Kidney (tissue), 14 donors: ENCODE measurements around the gene PDE6D. TPM values are rescaled to one million over a fixed set of nuclear protein-coding genes. Genes with fewer than 3 reads are reported as not detected.

Source experiments
- DNase-seq, 5 donors: peaks; one replicate each; pipeline ENCODE4 v3.0.0-alpha.2; 2013 to 2020
- FAIRE-seq: peaks from 2 replicates; lab custom pipeline; 2012; peaks lifted over from hg19 to GRCh38; lab: Jason Lieb, UNC
- H3K27ac ChIP-seq, 2 donors: one replicate each; pipeline ENCODE4 v1.7.0; 2013; ENCODE audit warnings: low read depth in 2 of 2, low read length in 2 of 2, inconsistent platforms in 1 of 2
- H3K27me3 ChIP-seq: one replicate; pipeline ENCODE4 v1.7.1; 2013; ENCODE audit warnings: low read length, inconsistent platforms; ENCODE audit not compliant: control insufficient read depth, insufficient read depth
- H3K36me3 ChIP-seq, 3 donors: one replicate each; pipeline versions ENCODE4 v1.7.0 to v1.7.1; 2013; ENCODE audit warnings: low read length in 3 of 3, control low read depth in 1 of 3, inconsistent platforms in 1 of 3; ENCODE audit not compliant: insufficient read depth in 3 of 3, control insufficient read depth in 2 of 3
- H3K4me1 ChIP-seq, 3 donors: one replicate each; pipeline versions ENCODE4 v1.7.0 to v1.7.1; 2013; ENCODE audit warnings: low read length in 3 of 3, inconsistent platforms in 1 of 3, low read depth in 1 of 3; ENCODE audit not compliant: control insufficient read depth in 2 of 3, insufficient read depth in 2 of 3
- H3K4me3 ChIP-seq, 3 donors: one replicate each; pipeline versions ENCODE4 v1.7.0 to v1.8.1; 2013; ENCODE audit warnings: low read length in 3 of 3, control low read depth in 1 of 3, inconsistent platforms in 1 of 3
- H3K9ac ChIP-seq, 3 donors: one replicate each; pipeline versions ENCODE4 v1.7.0 to v1.7.1; 2013; ENCODE audit warnings: low read length in 3 of 3, control low read depth in 1 of 3, inconsistent platforms in 1 of 3
- H3K9me3 ChIP-seq, 3 donors: one replicate each; pipeline versions ENCODE4 v1.7.0 to v1.7.1; 2013; ENCODE audit warnings: low read length in 3 of 3, control low read depth in 1 of 3, inconsistent platforms in 1 of 3; ENCODE audit not compliant: control insufficient read depth in 2 of 3, insufficient read depth in 1 of 3
- intact Hi-C: fragments of 100-400 bp; cut with DNase I; formaldehyde crosslinking; loops from one replicate; pipeline ENCODE4 v1.11.1; 2022
- polyA plus RNA-seq: library from polyadenylated mRNA; stranded (reverse); fragments of 350-450 nt; fragmentation: Illumina TruSeq; extraction: RNeasy Lipid Tissue Mini Kit (QIAGEN cat#74804); gene quantifications from one replicate; pipeline ENCODE4 v1.2.3, GENCODE V29; 2014; ENCODE audit warnings: low read depth, low replicate concordance; ENCODE audit not compliant: insufficient read depth
- total RNA-seq: library from RNA; stranded (reverse); fragmentation: NEBNext Ultra II Directional; extraction: Animal tissue kit (Norgen Biotek cat#: 25700); gene quantifications from one replicate; pipeline ENCODE4 v1.2.1, GENCODE V29; 2021
- TF ChIP-seq, protein P1 (sequence below): IDR thresholded peaks from 3 replicates; pipeline ENCODE4 v1.5.1; 2012; ENCODE audit warnings: mild to moderate bottlenecking, moderate library complexity, borderline replicate concordance; ENCODE audit not compliant: insufficient read depth; ENCODE audit errors: extremely low read depth
- donor health status: control.
- donor health status: control.
- donor health status: control.
- donor health status: control.
- donor health status: control.
- donor health status: DM: yes; HTN: yes; CAD: no.
- donor health status: Normal renal cell carcinoma (clear cell type).

PDE6D gene
- total and polyA plus RNA-seq, 2 donors from 2014 or later = 21.7 to 28.2 TPM

DNA sequence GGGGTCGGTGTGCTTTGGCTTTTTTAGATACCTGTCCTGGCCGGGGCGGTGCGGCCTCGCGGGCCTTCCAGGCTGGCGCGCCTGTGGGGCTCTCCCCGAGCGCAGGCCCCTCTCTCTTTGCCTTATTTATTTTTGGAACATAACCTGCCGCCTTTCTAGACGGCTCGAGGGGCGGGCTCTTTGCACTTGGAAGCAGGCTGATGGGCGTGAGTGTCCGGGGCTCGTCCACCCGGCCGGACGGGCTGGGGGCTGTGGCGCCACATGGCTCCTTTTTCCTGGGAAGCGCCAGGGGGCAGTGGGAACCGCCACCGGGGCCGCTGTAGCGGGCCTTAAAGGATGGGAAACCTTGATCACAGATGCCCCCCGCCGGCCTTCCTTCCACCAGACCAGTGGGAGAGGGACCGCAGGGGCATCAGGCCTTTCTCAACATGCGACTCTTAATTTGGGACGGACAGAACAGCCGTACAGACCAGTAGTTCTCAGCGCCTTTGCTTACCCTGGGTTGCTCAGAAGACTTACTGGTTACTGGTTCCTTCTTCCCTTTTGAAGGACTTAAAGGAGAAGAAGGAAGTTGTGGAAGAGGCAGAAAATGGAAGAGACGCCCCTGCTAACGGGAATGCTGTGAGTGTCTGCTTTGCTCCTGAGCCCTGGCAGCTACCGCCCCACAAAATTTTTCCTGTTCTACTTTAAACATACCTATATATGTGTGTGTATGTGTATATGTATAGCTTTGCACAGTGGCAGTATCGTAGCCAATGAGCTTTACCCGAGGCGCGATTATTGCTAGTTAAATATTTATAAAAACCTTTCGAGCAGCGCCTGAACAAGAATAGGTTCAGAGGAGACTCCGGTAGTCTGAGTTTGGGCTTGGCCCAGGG is 70.0 kb downstream of the PDE6D start:
- peak overlapping the region; percentile 58 to 86 (median 81) for H3K9ac ChIP-seq
- H3K4me1 ChIP-seq = peaks cover 3 to 26% (median 20%) of the 10 kb centered on the region in 3 donors
- H3K9me3 ChIP-seq = no peaks in the 10 kb centered on the region
- intact Hi-C loops = loop anchor here (5.0 kb wide), 1 partner anchor 99 kb away; no protein-coding TSS in a partner anchor
- peak overlapping the region; percentile 48 to 78 (median 70) for H3K4me3 ChIP-seq
- TF ChIP-seq, protein P1, sequence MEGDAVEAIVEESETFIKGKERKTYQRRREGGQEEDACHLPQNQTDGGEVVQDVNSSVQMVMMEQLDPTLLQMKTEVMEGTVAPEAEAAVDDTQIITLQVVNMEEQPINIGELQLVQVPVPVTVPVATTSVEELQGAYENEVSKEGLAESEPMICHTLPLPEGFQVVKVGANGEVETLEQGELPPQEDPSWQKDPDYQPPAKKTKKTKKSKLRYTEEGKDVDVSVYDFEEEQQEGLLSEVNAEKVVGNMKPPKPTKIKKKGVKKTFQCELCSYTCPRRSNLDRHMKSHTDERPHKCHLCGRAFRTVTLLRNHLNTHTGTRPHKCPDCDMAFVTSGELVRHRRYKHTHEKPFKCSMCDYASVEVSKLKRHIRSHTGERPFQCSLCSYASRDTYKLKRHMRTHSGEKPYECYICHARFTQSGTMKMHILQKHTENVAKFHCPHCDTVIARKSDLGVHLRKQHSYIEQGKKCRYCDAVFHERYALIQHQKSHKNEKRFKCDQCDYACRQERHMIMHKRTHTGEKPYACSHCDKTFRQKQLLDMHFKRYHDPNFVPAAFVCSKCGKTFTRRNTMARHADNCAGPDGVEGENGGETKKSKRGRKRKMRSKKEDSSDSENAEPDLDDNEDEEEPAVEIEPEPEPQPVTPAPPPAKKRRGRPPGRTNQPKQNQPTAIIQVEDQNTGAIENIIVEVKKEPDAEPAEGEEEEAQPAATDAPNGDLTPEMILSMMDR = no peak
- FAIRE-seq (no peak), DNase-seq (peak in 4 of 5 donors; percentile 25 to 82 (median 61))
- H3K36me3 ChIP-seq = peaks cover 8 to 13% (median 8%) of the 10 kb centered on the region in 3 donors
- peak overlapping the region; percentile 82 to 90 for H3K27ac ChIP-seq
- no peaks in the 10 kb centered on the region for H3K27me3 ChIP-seq

DNA sequence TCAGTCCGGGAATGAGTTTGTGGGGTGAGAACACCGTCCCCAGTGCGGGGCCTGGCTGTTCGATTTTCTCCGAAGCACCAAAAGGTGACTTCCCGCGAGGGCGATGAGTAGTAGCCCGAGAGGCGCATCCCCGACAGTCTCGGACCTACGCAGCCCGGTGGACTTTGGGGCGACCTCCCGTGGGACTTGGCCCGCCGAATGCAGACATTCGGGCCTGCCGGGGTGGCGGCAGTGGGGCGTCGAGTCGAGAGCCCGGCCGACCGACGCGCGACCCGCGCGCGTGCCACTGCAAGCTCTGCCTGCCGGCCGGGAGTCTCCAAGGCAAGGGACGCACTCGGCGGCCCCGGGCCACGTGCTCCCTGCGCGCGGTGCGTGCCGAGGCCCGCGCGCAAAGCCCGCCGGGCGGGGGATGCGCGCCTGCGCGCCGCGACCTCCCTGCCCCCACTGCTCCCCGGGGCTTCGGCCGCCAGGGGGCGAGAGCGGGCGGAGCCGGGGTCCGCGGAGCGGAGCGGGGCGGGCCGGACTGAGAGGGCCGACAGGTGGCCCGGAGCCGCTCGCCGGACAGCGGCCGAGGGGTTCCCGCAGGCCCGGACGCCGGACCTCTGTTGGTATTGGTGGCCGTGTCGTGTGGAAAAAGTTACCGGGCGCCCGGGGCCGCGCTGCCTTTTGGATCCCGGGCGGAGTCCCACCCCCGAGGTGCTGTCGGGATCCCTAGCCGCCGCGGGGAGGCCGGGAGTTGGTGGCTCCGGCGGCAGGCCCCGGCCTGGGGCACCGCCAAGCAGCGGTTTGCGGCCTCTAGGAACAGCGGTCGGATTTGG is 70.9 kb downstream of the PDE6D start:
- TF ChIP-seq, protein P1 = peak; percentile 82
- H3K27me3 ChIP-seq = no peaks in the 10 kb centered on the region
- FAIRE-seq (no peak), DNase-seq (peak; percentile 89 to 95 (median 93))
- intact Hi-C loops = loop anchor here (5.0 kb wide), 1 partner anchor 98 kb away; no protein-coding TSS in a partner anchor
- peaks cover 5 to 25% (median 23%) of the 10 kb centered on the region in 3 donors for H3K4me1 ChIP-seq
- H3K4me3 ChIP-seq = peak overlapping the region; percentile 70 to 83 (median 78)
- H3K36me3 ChIP-seq = peaks cover 8 to 13% (median 8%) of the 10 kb centered on the region in 3 donors
- H3K27ac ChIP-seq = peak overlapping the region; percentile 99 to 100
- H3K9ac ChIP-seq = peak overlapping the region; percentile 65 to 99 (median 94)
- H3K9me3 ChIP-seq = no peaks in the 10 kb centered on the region

DNA sequence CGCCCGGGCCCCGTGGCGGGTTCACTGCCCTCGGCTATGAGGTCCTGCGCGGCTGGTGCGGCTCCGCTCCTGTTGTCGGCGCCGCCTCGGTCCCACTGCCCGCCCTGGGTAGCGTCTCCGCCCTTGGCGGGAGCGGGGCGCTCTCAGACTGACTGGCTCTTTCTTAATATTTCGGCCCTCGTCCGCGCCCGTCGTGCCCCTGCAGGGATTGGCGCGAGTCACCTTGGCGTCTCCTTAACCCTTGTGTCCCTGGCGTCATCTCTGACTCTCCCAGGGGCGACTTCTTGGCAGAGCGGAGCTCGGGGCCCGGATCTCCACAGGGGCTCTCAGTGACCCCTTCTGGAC is 71.5 kb downstream of the PDE6D start:
- Histone ChIP-seq H3K36me3 (peaks cover 8 to 13% (median 8%) of the 10 kb centered on the region in 3 donors), H3K4me3 (peak overlapping the region; percentile 68 to 83 (median 70)), H3K27me3 (no peaks in the 10 kb centered on the region), H3K9me3 (no peaks in the 10 kb centered on the region), H3K27ac (peak overlapping the region; percentile 99 to 100), H3K4me1 (peaks cover 5 to 25% (median 22%) of the 10 kb centered on the region in 3 donors), H3K9ac (peak overlapping the region; percentile 65 to 99 (median 94))
- intact Hi-C loops = no loop called here
- DNase-seq (peak in 4 of 5 donors; percentile 33 to 92 (median 67)), FAIRE-seq (no peak)
- TF ChIP-seq, protein P1 = no peak
